ENCODE data around the gene CGGBP1.

Gene CGGBP1, protein sequence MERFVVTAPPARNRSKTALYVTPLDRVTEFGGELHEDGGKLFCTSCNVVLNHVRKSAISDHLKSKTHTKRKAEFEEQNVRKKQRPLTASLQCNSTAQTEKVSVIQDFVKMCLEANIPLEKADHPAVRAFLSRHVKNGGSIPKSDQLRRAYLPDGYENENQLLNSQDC

DNA sequence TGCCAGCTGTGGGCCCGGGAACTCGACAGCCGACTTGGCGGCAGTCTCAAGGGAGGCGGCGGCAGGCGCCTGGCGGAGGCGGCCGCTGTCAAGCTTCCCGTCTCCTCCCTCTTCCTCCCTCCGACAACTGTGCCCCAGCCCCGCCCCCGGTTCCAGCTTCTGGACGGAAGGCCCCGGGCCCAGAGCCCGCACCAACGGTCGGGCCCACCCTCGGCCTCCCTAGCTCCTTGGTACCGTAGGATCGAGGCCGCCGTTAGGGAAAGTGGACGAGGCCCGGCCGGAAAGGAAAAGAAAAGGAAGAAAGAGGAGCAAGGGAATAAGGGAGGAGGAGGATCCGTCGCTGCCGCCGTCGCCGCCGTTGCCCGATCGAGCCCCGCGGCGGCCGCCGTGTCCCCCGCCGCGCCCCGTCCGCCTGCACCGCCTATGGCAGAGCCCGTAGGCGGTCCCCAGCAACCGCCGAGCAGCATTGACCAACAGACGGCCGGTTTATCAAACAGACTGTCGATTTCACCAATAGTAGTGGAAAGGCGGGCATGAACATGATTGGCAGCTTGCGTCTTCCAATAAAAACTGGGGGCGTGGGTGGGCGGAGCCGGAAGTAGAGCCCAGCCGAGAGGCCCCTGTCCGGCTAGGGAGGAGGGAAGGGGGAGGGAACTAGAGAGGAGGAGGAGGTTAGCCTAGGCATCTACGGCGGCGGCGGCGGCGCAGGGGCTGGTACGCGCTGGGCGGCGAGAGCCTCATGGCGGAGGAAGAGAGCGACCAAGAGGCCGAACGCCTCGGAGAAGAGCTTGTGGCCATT lies at the start of gene CGGBP1, which contains the start of gene ZNF654:
CGGBP1 (minus strand) TSS at position 425 of the 799 bp plus-strand sequence. CDS start 3,029 bp downstream, outside the sequence.
ZNF654 (plus strand) TSS at position 675 of the 799 bp plus-strand sequence; CDS start at position 740, 65 bp downstream.
- TF ChIP-seq, protein P1, sequence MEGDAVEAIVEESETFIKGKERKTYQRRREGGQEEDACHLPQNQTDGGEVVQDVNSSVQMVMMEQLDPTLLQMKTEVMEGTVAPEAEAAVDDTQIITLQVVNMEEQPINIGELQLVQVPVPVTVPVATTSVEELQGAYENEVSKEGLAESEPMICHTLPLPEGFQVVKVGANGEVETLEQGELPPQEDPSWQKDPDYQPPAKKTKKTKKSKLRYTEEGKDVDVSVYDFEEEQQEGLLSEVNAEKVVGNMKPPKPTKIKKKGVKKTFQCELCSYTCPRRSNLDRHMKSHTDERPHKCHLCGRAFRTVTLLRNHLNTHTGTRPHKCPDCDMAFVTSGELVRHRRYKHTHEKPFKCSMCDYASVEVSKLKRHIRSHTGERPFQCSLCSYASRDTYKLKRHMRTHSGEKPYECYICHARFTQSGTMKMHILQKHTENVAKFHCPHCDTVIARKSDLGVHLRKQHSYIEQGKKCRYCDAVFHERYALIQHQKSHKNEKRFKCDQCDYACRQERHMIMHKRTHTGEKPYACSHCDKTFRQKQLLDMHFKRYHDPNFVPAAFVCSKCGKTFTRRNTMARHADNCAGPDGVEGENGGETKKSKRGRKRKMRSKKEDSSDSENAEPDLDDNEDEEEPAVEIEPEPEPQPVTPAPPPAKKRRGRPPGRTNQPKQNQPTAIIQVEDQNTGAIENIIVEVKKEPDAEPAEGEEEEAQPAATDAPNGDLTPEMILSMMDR (IDR thresholded peaks at IDR 0.05): no peak
- TF ChIP-seq ZFX (IDR thresholded peaks at IDR 0.05; ENCODE audit: borderline replicate concordance): no peak
- peak within 1 kb of the TSS; percentile 94 for H3K27ac ChIP-seq

DNA sequence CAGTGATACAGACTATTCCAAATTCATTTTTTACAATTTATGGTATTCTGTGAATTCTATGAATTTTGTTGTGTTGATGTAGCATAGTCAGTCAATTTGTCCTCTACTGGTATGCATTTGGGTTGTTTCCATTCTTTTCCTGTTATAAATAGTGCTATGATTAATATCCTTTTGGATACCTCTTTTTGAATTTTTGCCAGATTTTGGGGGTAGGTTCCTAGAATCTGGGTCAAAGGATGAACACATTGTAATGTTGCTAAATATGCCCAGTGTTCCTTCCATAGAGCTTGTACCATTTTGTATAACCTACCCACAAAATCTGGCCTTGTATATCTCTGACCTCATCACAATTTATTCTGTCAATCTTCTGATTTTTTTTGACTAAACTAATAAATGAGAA lies 46.5 kb upstream of the CGGBP1 start:
- TF ChIP-seq ZFX (IDR thresholded peaks at IDR 0.05; ENCODE audit: borderline replicate concordance): no peak
- TF ChIP-seq, protein P1 (IDR thresholded peaks at IDR 0.05): no peak

DNA sequence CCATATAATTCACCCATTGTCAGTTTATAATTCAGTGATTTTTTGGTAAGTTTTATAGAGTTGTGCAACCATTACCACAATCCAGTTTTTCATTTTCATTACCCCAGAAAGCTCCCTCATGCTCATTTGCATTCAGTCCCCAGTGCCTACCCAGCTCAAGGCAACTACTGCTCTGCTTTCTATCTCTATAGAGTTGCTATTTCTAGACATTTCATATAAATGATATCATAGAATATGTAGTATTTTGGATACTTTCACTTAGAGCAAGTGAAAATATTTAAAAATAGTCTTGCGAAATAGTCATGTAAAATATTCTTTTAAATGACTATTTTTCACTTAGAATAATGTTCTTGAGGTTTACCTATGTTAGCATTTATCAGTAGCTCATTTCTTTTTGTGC lies 42.3 kb upstream of the CGGBP1 start:
- H3K27ac ChIP-seq: no peak overlapping the region
- TF ChIP-seq, protein P1 (IDR thresholded peaks at IDR 0.05): no peak
- TF ChIP-seq ZFX (IDR thresholded peaks at IDR 0.05; ENCODE audit: borderline replicate concordance): no peak

More for the DNA sequence above, 46.5 kb upstream of the CGGBP1 start:
- no peak overlapping the region for H3K27ac ChIP-seq

DNA sequence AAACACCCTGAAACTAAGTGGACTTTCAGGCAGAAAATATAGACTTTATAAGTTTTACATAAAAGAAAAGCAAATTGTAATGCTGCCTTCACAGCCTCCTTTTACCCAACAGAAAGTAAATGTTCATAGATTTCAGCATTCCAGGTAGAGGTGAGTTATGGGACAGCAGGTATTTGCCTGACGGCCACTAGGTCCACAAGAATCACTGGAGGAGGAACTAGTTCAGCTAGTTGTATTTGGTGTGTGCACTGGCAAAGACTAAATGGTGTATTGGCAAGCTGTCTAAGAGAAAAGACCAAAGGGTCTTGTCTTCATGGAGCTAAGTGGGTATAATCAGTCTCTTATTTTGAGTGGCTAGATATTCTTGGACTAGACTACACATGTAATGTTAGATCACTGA lies 34.5 kb upstream of the CGGBP1 start:
- H3K27ac ChIP-seq: no peak overlapping the region
- TF ChIP-seq ZFX (IDR thresholded peaks at IDR 0.05; ENCODE audit: borderline replicate concordance): no peak
- TF ChIP-seq, protein P1 (IDR thresholded peaks at IDR 0.05): no peak

DNA sequence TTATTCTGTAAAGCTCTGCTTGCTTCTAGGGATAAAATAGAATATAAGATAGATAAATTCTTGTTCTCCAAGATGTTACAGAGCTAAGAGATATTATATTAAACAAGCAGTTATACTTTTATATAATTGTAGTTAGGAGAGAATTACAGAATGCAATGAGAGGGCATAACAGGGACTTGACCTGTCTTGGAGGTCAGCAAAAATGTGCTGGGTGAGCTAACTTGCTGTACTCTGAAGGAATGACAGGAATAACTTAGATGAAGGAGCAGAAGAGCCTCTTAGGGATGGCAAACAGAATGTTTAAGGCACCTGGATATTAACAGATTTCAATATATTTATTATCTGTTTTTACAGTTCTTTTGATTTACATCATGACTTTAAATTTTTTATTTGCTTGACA lies 33.5 kb upstream of the CGGBP1 start:
- no peak overlapping the region for H3K27ac ChIP-seq
- TF ChIP-seq, protein P1 (IDR thresholded peaks at IDR 0.05): no peak
- TF ChIP-seq ZFX (IDR thresholded peaks at IDR 0.05; ENCODE audit: borderline replicate concordance): no peak

DNA sequence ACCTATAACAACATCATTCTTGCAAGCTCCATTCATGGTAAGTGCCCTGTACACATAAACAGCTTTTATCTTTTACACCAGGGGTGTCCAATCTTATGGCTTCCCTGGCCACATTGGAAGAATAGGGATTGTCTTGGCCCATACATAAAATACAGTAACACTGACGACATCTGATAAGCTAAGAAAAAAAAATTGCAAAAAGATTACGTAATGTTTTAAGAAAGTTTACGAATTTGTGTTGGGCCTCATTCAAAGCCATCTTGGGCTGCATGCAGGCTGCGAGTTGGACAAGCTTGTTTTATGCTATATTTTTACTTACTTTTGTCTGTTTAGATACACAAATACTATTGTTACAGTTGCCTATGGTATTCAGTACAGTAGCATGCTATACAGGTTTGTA lies 31.9 kb upstream of the CGGBP1 start:
- TF ChIP-seq, protein P1 (IDR thresholded peaks at IDR 0.05): no peak
- no peak for TF ChIP-seq ZFX (IDR thresholded peaks at IDR 0.05; ENCODE audit: borderline replicate concordance)
- no peak overlapping the region for H3K27ac ChIP-seq

DNA sequence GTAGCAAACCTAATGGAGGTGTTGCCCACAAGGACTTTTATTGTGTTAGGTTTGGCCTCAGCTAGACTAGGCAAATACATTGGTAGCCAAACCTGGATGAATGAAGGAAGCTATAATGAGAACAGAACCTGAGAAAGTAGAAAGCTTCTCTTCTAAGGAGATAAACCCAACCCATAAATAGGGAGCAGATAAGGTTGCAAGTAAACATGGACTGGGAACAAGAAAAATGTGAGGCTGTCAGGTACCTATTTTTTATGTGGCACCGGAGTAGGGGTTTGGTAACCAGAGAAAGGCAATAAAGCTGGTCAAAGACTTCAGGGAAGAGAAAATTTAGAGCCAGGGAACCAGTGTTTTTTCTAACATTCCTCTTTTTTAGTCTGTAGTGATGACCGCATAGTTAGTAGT lies 25.3 kb upstream of the CGGBP1 start:
- TF ChIP-seq, protein P1 (IDR thresholded peaks at IDR 0.05): no peak
- no peak overlapping the region for H3K27ac ChIP-seq

Data from 22Rv1 (cell line).